HEK293T (cell line): Measurements from ENCODE around the gene CDC45.

ENCODE experiments used
- CTCF ChIA-PET: fragments of 350-600 bp; formaldehyde crosslinking; extraction: SDS; loops from one replicate; lab custom pipeline; 2021; ENCODE audit warnings: antibody characterized with exemption, inconsistent platforms; lab: Yijun Ruan, JAX
- POLR2A ChIA-PET: fragments of 350-600 bp; formaldehyde crosslinking; extraction: SDS; loops from one replicate; lab custom pipeline; 2020; ENCODE audit warnings: antibody characterized with exemption, inconsistent platforms; lab: Yijun Ruan, JAX
- DNase-seq: peaks from one replicate; pipeline ENCODE4 v3.0.0; 2012; ENCODE audit warnings: mixed read lengths; ENCODE audit errors: extremely low spot score
- ARNT ChIP-seq: fragments of 450-650 bp; IDR thresholded peaks from 2 replicates; pipeline ENCODE4 v1.6.1; 2017; ENCODE audit warnings: mild to moderate bottlenecking
- BHLHE40 ChIP-seq: fragments of 450-650 bp; IDR thresholded peaks from 2 replicates; pipeline ENCODE4 v1.6.1; 2016; ENCODE audit warnings: mild to moderate bottlenecking, moderate library complexity, borderline replicate concordance
- CTBP1 ChIP-seq: fragments of 450-650 bp; IDR thresholded peaks from 2 replicates; pipeline ENCODE4 v1.6.1; 2016; ENCODE audit warnings: borderline replicate concordance
- ELF4 ChIP-seq: fragments of 450-650 bp; IDR thresholded peaks from 2 replicates; pipeline ENCODE4 v1.6.1; 2017; ENCODE audit warnings: antibody characterized with exemption
- FOXA1 ChIP-seq: fragments of 450-650 bp; IDR thresholded peaks from 2 replicates; pipeline ENCODE4 v1.6.1; 2016; ENCODE audit warnings: mild to moderate bottlenecking
- FOXK2 ChIP-seq: fragments of 450-650 bp; IDR thresholded peaks from 2 replicates; pipeline ENCODE4 v1.6.1; 2016; ENCODE audit warnings: mild to moderate bottlenecking
- FOXM1 ChIP-seq: fragments of 450-650 bp; IDR thresholded peaks from 2 replicates; pipeline ENCODE4 v1.6.1; 2017; ENCODE audit warnings: mild to moderate bottlenecking, borderline replicate concordance
- HDGF ChIP-seq: fragments of 450-650 bp; IDR thresholded peaks from 2 replicates; pipeline ENCODE4 v1.6.1; 2017; ENCODE audit warnings: antibody characterized with exemption, borderline replicate concordance
- L3MBTL2 ChIP-seq: fragments of 450-650 bp; conservative IDR thresholded peaks from 2 replicates; pipeline ENCODE4 v1.6.1; 2016; ENCODE audit warnings: mild to moderate bottlenecking
- LEF1 ChIP-seq: fragments of 450-650 bp; IDR thresholded peaks from 2 replicates; pipeline ENCODE4 v1.6.1; 2017; ENCODE audit warnings: mild to moderate bottlenecking, borderline replicate concordance
- NFRKB ChIP-seq: fragments of 450-650 bp; IDR thresholded peaks from 2 replicates; pipeline ENCODE4 v1.6.1; 2016; ENCODE audit warnings: mild to moderate bottlenecking, moderate library complexity
- SP1 ChIP-seq: fragments of 450-650 bp; IDR thresholded peaks from 2 replicates; pipeline ENCODE4 v1.6.1; 2017
- SUZ12 ChIP-seq: fragments of 450-650 bp; IDR thresholded peaks from 2 replicates; pipeline ENCODE4 v1.6.1; 2016; ENCODE audit warnings: mild to moderate bottlenecking
- TARDBP ChIP-seq: fragments of 450-650 bp; IDR thresholded peaks from 2 replicates; pipeline ENCODE4 v1.6.1; 2016
- ZNF384 ChIP-seq: fragments of 450-650 bp; IDR thresholded peaks from 2 replicates; pipeline ENCODE4 v1.6.1; 2016
- TF ChIP-seq, protein P1 (sequence below): fragments of 450-650 bp; IDR thresholded peaks from 2 replicates; pipeline ENCODE4 v1.6.1; 2016

The CDC45 gene

DNA sequence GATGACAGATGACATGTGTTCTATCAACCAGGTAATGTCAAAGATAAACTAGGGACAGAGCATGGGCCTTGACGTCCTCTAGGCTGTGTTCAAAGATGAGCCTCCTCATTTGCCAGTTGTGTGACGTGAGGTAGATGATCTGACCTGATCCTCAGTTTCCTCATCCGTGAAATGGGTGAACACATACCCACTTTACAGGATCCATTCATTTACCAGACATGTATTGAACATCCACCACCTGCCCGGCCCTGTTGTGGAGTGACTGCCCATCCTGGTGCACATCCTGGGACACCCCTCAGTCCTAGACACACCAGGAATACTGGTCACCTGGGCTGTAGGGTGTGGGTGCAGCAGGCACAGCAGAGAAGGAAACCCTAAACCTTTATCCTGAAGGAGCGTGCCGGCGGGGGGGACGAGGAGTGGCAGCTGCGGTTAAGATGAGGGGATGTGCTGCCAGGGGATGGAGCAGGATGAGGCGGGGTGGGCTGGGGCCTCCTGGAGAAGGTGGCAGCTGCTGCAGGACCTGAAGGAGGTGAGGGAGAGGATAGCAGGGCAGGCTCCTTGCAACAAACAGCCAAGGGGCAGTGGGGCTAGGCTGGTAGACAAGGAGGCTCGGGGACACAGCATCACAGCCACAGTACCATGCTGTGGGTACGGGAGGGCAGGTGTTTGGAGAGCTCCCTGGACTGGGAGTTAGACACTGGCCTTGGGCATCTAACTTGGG is 36.1 kb downstream of the CDC45 start:
- TF ChIP-seq HDGF (no peak), SUZ12 (no peak), NFRKB (no peak), ARNT (no peak), LEF1 (no peak), CTBP1 (no peak), ELF4 (no peak), ZNF384 (no peak), TARDBP (no peak), BHLHE40 (no peak), FOXM1 (no peak), FOXK2 (no peak), SP1 (no peak), L3MBTL2 (no peak)
- CTCF ChIA-PET: interaction anchor here (0.6 kb wide), 1 partner anchor 395 kb away, joined by 4 read pairs; no protein-coding TSS in a partner anchor
- POLR2A ChIA-PET: interaction anchor here (0.6 kb wide), 1 partner anchor 14 kb away, joined by 4 read pairs; no protein-coding TSS in a partner anchor
- no peak for DNase-seq

DNA sequence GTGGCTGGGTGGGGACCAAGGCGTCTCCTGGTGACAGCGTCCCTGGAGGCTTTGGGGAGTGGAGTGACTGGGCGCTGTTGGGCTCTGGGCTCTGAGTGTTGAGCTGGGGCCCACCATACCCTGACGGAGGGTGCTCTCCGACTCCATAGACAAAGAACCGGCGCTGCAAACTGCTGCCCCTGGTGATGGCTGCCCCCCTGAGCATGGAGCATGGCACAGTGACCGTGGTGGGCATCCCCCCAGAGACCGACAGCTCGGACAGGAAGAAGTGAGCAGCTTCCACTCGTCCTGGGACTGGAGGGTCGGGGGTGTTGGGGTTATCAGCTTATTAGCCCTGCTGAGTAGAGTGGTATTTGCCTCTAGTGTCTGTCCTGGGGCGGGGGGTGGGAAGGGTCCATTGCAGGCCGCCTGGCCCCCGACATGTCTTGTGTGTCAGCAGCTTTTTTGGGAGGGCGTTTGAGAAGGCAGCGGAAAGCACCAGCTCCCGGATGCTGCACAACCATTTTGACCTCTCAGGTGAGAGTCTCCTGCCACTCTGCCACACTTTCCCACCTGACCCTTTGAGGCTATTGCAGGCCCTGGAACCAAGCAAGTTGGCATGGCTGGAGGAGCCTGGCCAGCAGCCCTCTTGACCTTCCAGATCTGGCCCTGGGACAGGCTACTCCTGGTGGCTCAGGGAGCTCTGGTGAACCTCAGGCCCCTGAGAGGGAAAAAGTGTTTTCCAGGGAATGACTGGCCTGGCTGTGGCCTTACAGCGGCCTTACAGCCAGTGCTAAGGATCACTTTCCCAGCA is 36.9 kb downstream of the CDC45 start:
- no peak for DNase-seq
- POLR2A ChIA-PET: interaction anchor here (0.6 kb wide), 1 partner anchor 14 kb away, joined by 4 read pairs; no protein-coding TSS in a partner anchor
- TF ChIP-seq ZNF384 (no peak), BHLHE40 (no peak), SUZ12 (no peak), NFRKB (no peak), FOXA1 (no peak), LEF1 (no peak), L3MBTL2 (no peak), HDGF (no peak), TARDBP (no peak), FOXK2 (no peak), FOXM1 (no peak), SP1 (no peak), ARNT (no peak), ELF4 (no peak), CTBP1 (no peak)
- TF ChIP-seq, protein P1, sequence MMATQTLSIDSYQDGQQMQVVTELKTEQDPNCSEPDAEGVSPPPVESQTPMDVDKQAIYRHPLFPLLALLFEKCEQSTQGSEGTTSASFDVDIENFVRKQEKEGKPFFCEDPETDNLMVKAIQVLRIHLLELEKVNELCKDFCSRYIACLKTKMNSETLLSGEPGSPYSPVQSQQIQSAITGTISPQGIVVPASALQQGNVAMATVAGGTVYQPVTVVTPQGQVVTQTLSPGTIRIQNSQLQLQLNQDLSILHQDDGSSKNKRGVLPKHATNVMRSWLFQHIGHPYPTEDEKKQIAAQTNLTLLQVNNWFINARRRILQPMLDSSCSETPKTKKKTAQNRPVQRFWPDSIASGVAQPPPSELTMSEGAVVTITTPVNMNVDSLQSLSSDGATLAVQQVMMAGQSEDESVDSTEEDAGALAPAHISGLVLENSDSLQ: no peak
- CTCF ChIA-PET: interaction anchor here (0.6 kb wide), 1 partner anchor 395 kb away, joined by 4 read pairs; no protein-coding TSS in a partner anchor

DNA sequence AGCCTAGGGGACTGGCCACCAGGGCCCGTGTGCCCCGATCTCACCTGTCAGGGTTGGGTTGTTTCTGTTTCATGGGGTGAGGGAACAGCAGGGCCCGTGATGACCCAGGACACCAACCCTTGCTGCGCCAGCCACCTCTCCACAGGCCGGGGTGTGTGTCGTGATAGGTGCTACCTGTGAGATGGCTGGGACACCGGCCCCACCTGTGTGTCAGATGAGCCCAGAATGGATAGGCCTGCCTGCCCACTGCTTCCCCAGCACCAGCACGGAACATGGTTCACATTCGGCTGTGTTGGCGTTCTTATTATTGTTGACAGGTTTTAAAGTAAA is 37.4 kb downstream of the CDC45 start:
- no peak for DNase-seq
- TF ChIP-seq CTBP1: no peak
- no peak for TF ChIP-seq NFRKB
- no peak for TF ChIP-seq LEF1
- TF ChIP-seq TARDBP: no peak
- no peak for TF ChIP-seq ZNF384
- TF ChIP-seq, protein P1: no peak
- no peak for TF ChIP-seq SP1
- TF ChIP-seq FOXK2: no peak
- TF ChIP-seq ARNT: no peak
- TF ChIP-seq SUZ12: no peak
- TF ChIP-seq FOXA1: no peak
- ChIA-PET POLR2A (no interaction called here), CTCF (no interaction called here)

DNA sequence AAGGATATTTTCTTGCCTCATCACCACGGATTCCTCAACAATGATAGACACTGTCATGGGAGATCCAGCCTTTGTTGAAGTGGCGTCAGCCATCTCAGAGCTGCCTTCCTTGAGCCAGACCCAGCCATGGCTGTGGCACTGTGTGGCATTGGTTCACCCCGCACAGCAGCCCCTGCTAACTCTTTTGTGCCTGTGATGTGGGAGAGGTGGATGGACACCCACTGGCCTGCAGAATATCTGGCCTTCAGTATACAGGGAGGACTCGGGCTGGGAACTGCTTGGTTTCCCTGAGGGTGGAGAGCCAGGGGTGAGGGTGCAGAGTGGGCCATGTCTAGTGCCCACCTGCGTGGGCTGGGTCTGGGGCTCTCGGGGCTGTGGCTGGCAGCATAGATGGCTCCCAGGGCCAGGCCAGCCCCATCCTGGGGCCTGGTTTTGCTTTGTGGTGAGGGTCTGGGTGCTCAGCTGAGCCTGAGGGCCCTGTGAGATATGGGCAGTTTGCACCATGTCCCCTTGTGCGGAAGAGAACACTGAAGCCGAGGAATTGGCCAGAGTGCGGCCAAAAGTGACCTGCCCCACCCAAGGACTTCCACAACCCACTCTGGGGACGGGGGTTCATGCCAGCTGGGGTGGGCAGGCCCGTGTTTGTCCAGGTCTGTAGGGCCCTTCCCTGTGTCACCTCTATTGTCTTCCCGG is 38.3 kb downstream of the CDC45 start:
- no peak for TF ChIP-seq NFRKB
- no peak for TF ChIP-seq FOXM1
- TF ChIP-seq FOXK2: no peak
- TF ChIP-seq TARDBP: no peak
- no peak for TF ChIP-seq FOXA1
- TF ChIP-seq BHLHE40: no peak
- TF ChIP-seq CTBP1: no peak
- no peak for TF ChIP-seq LEF1
- no peak for TF ChIP-seq L3MBTL2
- no peak for TF ChIP-seq ELF4
- TF ChIP-seq, protein P1: no peak
- no peak for TF ChIP-seq SP1
- no peak for TF ChIP-seq ARNT
- TF ChIP-seq ZNF384: no peak
- no peak for TF ChIP-seq SUZ12
- no peak for TF ChIP-seq HDGF
- no peak for DNase-seq
- CTCF ChIA-PET: no interaction called here
- POLR2A ChIA-PET: no interaction called here

DNA sequence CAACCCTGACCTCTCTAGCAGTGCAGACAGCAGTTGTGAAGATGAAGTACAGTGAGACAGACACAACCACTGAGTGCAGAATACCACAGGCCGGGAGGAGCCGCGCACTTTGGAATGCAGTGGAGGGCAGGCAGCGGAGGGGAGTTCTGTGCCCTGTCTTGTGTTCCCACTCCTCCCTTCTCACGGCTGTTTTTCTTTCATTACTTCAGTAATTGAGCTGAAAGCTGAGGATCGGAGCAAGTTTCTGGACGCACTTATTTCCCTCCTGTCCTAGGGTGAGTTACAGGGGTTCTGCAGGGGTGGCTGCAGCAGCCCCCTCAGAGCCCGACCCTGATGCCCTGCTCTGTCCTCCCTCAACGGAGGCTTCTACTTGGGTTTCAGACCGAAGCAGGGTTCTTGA is 38.9 kb downstream of the CDC45 start:
- CTCF ChIA-PET: no interaction called here

More for the DNA sequence above, 38.9 kb downstream of the CDC45 start:
- POLR2A ChIA-PET: no interaction called here
- DNase-seq: no peak
- TF ChIP-seq FOXA1: no peak
- no peak for TF ChIP-seq ARNT
- TF ChIP-seq, protein P1: no peak
- no peak for TF ChIP-seq SP1
- TF ChIP-seq CTBP1: no peak
- TF ChIP-seq FOXK2: no peak
- TF ChIP-seq ZNF384: no peak
- no peak for TF ChIP-seq TARDBP
